Measurements from ENCODE around the gene NEK8.
A peak's percentile ranks its signal among the peaks of the same experiment; 100 is the strongest.

NEK8 gene

DNA sequence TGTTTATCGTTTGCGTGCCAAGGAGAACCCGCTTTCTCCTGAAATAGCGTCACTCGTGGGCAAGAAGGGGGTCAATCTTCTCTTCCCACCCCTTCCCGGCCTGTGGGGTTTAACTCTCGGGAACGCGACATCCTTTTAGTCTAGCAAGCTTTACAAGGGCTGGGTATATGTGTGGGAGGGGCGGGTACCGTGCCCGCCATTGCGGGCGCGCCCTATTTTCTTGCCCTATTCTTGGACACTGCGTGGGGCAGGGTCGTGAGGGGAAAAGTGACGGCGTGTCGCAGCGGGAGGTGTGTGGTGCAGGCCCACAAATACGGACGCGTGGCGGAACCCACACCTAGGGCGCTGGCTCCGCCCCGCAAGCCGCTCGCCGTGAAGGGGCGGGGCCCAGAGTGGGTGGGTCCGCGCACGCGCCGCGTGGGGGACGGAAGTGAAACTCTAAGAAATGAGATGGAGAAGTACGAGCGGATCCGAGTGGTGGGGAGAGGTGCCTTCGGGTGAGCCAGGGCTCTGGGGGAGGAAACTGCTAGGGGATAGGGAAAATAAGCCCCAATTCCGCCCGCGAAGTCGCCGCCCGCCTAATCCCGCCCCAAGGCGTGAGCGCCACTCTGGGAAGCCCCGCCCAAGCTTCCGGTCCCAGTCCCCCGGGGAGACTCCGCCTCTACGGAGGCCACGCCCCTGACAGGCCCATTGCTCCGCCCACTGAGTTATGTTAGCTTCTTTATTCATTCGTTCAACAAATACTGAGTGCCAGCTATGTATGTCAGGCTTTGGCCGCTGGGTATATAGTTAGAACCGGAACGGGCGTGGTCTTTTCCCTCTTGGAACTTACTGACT is at the start of gene NEK8:
NEK8 (plus strand) TSS at position 425 of the 837 bp plus-strand sequence; CDS start at position 451, 26 bp downstream.
- DNase-seq (ENCODE audit: low read depth): peak; percentile 79
- in situ Hi-C loops (cut with HindIII; ENCODE audit: low sequenced_read_pairs): loop anchor here (10.0 kb wide), 1 partner anchor 56 kb away; no protein-coding TSS in a partner anchor
- no peak for TF ChIP-seq CTCF (IDR thresholded peaks at IDR 0.05; ENCODE audit: low read depth, low read length, missing control alignments)
- peak within 1 kb of the TSS; percentile 73 for H3K4me3 ChIP-seq (ENCODE audit: low read depth, low read length)

- DNase-seq (ENCODE audit: low read depth): no peak
- H3K4me3 ChIP-seq (ENCODE audit: low read depth, low read length): no peak overlapping the region
- no peak for TF ChIP-seq CTCF (IDR thresholded peaks at IDR 0.05; ENCODE audit: low read depth, low read length, missing control alignments)
- in situ Hi-C loops (cut with HindIII; ENCODE audit: low sequenced_read_pairs): no loop called here
These were observed 45.9 kb upstream of the NEK8 start for GRCh38 chr17:28682655-28683054.

GRCh38 chr17:28684963-28685362 is 43.6 kb upstream of the NEK8 start:
- no peak for DNase-seq (ENCODE audit: low read depth)
- H3K4me3 ChIP-seq (ENCODE audit: low read depth, low read length): no peak overlapping the region
- no peak for TF ChIP-seq CTCF (IDR thresholded peaks at IDR 0.05; ENCODE audit: low read depth, low read length, missing control alignments)
- in situ Hi-C loops (cut with HindIII; ENCODE audit: low sequenced_read_pairs): no loop called here

GRCh38 chr17:28685366-28685765 is 43.2 kb upstream of the NEK8 start:
- no peak for TF ChIP-seq CTCF (IDR thresholded peaks at IDR 0.05; ENCODE audit: low read depth, low read length, missing control alignments)
- no peak overlapping the region for H3K4me3 ChIP-seq (ENCODE audit: low read depth, low read length)
- in situ Hi-C loops (cut with HindIII; ENCODE audit: low sequenced_read_pairs): no loop called here
- no peak for DNase-seq (ENCODE audit: low read depth)

DNA sequence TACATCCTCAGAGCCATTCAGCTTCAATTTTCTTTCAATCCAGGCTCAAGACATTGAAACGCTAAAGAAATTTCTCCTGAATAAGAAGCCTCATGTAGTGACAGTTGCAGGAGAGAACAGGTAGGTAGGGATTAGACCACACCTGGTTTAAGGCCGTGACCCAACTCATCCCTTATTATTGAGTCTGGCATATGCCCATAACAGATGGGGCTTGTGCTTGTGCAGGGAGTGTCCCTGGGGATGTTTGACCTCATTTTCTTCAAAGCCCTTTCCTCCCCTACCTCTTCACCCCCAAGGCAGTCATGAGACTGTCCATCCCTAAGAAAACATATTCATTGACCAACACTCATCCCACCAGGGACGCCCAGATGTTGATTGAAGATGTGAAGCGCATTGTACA is 42.3 kb upstream of the NEK8 start:
- no peak for DNase-seq (ENCODE audit: low read depth)
- no peak overlapping the region for H3K4me3 ChIP-seq (ENCODE audit: low read depth, low read length)
- in situ Hi-C loops (cut with HindIII; ENCODE audit: low sequenced_read_pairs): no loop called here
- no peak for TF ChIP-seq CTCF (IDR thresholded peaks at IDR 0.05; ENCODE audit: low read depth, low read length, missing control alignments)

DNA sequence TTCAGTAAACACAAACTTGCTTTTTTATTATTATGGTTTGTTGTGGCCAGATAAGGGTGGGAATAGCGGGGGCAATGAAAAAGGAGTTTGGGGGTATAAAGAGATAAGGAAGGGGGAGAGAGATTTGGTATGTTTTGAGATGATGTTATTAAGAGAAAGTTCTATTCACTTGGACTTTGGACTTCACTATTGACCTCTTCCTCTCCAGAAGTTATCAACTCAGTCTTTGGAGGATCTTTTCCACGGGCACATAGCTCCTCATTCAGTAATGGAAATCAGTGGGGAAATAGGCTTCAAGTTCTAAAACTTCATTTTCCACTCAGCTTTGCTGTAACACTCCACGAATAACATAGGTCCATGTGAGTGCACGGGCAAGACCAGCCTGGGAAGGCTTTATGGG is 40.1 kb upstream of the NEK8 start:
- no peak overlapping the region for H3K4me3 ChIP-seq (ENCODE audit: low read depth, low read length)
- DNase-seq (ENCODE audit: low read depth): no peak
- in situ Hi-C loops (cut with HindIII; ENCODE audit: low sequenced_read_pairs): no loop called here
- no peak for TF ChIP-seq CTCF (IDR thresholded peaks at IDR 0.05; ENCODE audit: low read depth, low read length, missing control alignments)
